ENCODE measurements around the gene COL8A1. TPM values are rescaled to one million over a fixed set of nuclear protein-coding genes. Genes with fewer than 3 reads are reported as not detected.

The COL8A1 gene
- total RNA-seq, 4 donors from 2014 or later, result 31.5 to 139 (median 71.4) TPM

- no peak for TF ChIP-seq POLR2A (IDR thresholded peaks at IDR 0.05; ENCODE audit: low read depth)
These were observed 11.2 kb upstream of the COL8A1 start for GRCh38 chr3:99627062-99627826.

GRCh38 chr3:99630815-99631214, 7.6 kb upstream of the COL8A1 start:
- no peaks in the 10 kb centered on the region for H3K36me3 ChIP-seq
- no peaks in the 10 kb centered on the region for H3K27me3 ChIP-seq
- H3K4me1 ChIP-seq, result peaks cover 0 to 12% (median 3%) of the 10 kb centered on the region in 4 donors
- no peak overlapping the region for H3K4me3 ChIP-seq
- H3K9me3 ChIP-seq, result no peaks in the 10 kb centered on the region
- TF ChIP-seq CTCF (IDR thresholded peaks at IDR 0.05) (no peak), EP300 (IDR thresholded peaks at IDR 0.05) (no peak), POLR2AphosphoS5 (IDR thresholded peaks at IDR 0.05) (no peak), POLR2A (IDR thresholded peaks at IDR 0.05; ENCODE audit: low read depth) (no peak)
- intact Hi-C loops (cut with DNase I), result no loop called here
- DNase-seq (ENCODE audit: extremely low spot score), result no peak
- 79% methylated on average over 1 of the region's 1 CpG for WGBS
- H3K27ac ChIP-seq (replicated peaks in 1 of 4), result no peak overlapping the region

More at GRCh38 chr3:99627062-99627826, 11.2 kb upstream of the COL8A1 start:
- Histone ChIP-seq H3K4me1 (no peaks in the 10 kb centered on the region), H3K36me3 (no peaks in the 10 kb centered on the region), H3K9me3 (no peaks in the 10 kb centered on the region), H3K4me3 (no peak overlapping the region), H3K27me3 (no peaks in the 10 kb centered on the region), H3K27ac (replicated peaks in 1 of 4) (no peak overlapping the region)
- WGBS, result 67% methylated on average over 4 of the region's 4 CpGs
- intact Hi-C loops (cut with DNase I), result no loop called here
- DNase-seq (ENCODE audit: extremely low spot score), result no peak

GRCh38 chr3:99633887-99634558, 4.4 kb upstream of the COL8A1 start:
- intact Hi-C loops (cut with DNase I), result no loop called here
- no peaks in the 10 kb centered on the region for H3K27me3 ChIP-seq
- no peak for TF ChIP-seq CTCF (IDR thresholded peaks at IDR 0.05)
- TF ChIP-seq POLR2A (IDR thresholded peaks at IDR 0.05; ENCODE audit: low read depth), result no peak
- no peak for TF ChIP-seq EP300 (IDR thresholded peaks at IDR 0.05)
- no peak for TF ChIP-seq POLR2AphosphoS5 (IDR thresholded peaks at IDR 0.05)
- no peaks in the 10 kb centered on the region for H3K36me3 ChIP-seq
- 83% methylated on average over 7 of the region's 7 CpGs for WGBS
- no peak overlapping the region for H3K27ac ChIP-seq (replicated peaks in 1 of 4)
- H3K4me1 ChIP-seq, result peaks cover 13 to 30% (median 18%) of the 10 kb centered on the region in 4 donors
- no peaks in the 10 kb centered on the region for H3K9me3 ChIP-seq
- H3K4me3 ChIP-seq, result no peak overlapping the region
- DNase-seq (ENCODE audit: extremely low spot score), result no peak

GRCh38 chr3:99634881-99635280, 3.5 kb upstream of the COL8A1 start:
- H3K27ac ChIP-seq (replicated peaks in 1 of 4), result no peak overlapping the region

More at GRCh38 chr3:99634881-99635280, 3.5 kb upstream of the COL8A1 start:
- Histone ChIP-seq H3K9me3 (no peaks in the 10 kb centered on the region), H3K27me3 (no peaks in the 10 kb centered on the region), H3K36me3 (no peaks in the 10 kb centered on the region), H3K4me3 (no peak overlapping the region), H3K4me1 (peaks cover 13 to 37% (median 22%) of the 10 kb centered on the region in 4 donors)
- intact Hi-C loops (cut with DNase I), result loop anchor here (5.0 kb wide), 1 partner anchor 138 kb away; no protein-coding TSS in a partner anchor
- TF ChIP-seq EP300 (IDR thresholded peaks at IDR 0.05) (no peak), POLR2AphosphoS5 (IDR thresholded peaks at IDR 0.05) (no peak), CTCF (IDR thresholded peaks at IDR 0.05) (no peak), POLR2A (IDR thresholded peaks at IDR 0.05; ENCODE audit: low read depth) (no peak)
- WGBS, result 80% methylated on average over 1 of the region's 1 CpG
- DNase-seq (ENCODE audit: extremely low spot score), result no peak

All from esophagus muscularis mucosa (tissue), 4 donors.